ENCODE measurements around the gene ROBO2.

Gene ROBO2

GRCh38 chr3:77028005-77028404, 11.9 kb upstream of the ROBO2 start:
- Histone ChIP-seq H3K4me1 (ENCODE audit: control insufficient read depth, insufficient read depth, low read length, unreplicated experiment) (no peaks in the 10 kb centered on the region), H3K36me3 (ENCODE audit: insufficient read depth, low read length) (no peaks in the 10 kb centered on the region), H3K27me3 (ENCODE audit: insufficient read depth, low read length) (no peaks in the 10 kb centered on the region), H2AFZ (ENCODE audit: low read length, unreplicated experiment) (no peak overlapping the region), H3K79me2 (ENCODE audit: control insufficient read depth, insufficient read depth, low read length, unreplicated experiment) (no peaks in the 10 kb centered on the region), H3K27ac (ENCODE audit: low read depth, low read length) (no peak overlapping the region), H3K4me3 (ENCODE audit: low read depth, low read length) (no peak overlapping the region)

GRCh38 chr3:77038468-77038929, 1.4 kb upstream of the ROBO2 start:
- Histone ChIP-seq H3K4me1 (ENCODE audit: control insufficient read depth, insufficient read depth, low read length, unreplicated experiment) (peaks cover 7% of the 10 kb centered on the region), H2AFZ (ENCODE audit: low read length, unreplicated experiment) (peak overlapping the region; percentile 39), H3K36me3 (ENCODE audit: insufficient read depth, low read length) (no peaks in the 10 kb centered on the region), H3K27ac (ENCODE audit: low read depth, low read length) (no peak overlapping the region), H3K4me3 (ENCODE audit: low read depth, low read length) (peak overlapping the region; percentile 73), H3K79me2 (ENCODE audit: control insufficient read depth, insufficient read depth, low read length, unreplicated experiment) (no peaks in the 10 kb centered on the region), H3K27me3 (ENCODE audit: insufficient read depth, low read length) (peaks cover 65% of the 10 kb centered on the region)

DNA sequence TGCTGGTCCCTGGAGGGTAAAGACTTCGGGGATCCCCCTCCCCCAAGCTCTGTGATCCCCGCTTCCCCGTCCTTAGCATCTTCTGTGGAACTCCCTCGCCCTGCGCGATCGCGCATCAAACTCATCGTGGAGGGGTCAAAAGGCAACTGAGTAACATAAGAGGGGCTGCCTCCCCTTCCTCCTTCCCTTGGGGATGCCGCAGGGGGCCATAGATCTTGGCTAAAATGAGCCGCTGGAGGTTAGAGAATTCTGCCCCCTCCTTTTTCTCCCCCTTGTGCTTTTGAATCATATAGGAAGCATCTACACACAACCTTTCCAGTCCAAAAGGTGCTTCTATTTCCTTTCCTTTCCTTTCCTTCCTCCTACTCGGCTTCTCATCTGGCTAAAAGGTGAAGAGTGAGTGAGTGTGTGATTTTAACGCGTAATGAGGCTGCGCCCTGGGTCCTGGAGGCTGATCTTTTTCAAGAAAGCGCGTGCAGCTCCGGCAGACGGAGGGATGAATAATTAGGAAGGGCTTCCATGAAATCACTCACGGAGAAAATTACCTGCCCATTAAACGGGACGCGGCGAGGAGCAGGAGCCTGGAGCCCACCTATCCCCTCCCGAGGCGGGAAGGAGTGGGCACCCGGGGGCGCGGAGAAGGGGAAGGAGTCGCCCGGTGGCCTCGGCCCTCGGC, 831 bp upstream of the ROBO2 start:
- H3K4me3 ChIP-seq (ENCODE audit: low read depth, low read length), result peak overlapping the region; percentile 73
- no peak overlapping the region for H3K27ac ChIP-seq (ENCODE audit: low read depth, low read length)
- H2AFZ ChIP-seq (ENCODE audit: low read length, unreplicated experiment), result peak overlapping the region; percentile 39

DNA sequence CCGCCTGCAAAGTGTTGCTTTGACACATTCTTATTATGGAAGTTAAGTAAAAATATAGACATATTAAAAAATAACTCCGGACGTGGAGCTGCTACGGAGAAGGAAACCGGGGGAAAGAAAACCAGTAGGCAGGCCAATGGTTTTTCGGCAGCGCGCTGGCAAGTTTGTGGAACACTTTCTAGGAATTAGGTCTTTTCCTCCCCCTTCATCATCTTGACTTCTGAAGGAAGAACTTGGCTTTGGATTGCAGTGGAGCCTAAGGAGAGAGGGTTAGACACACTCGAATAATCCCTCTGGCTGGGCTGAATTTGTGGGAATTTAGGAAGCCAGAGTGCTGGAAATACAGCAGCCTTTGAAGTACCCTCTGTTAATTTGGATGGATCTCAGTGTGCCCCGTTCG, 317 bp downstream of the ROBO2 start:
- Histone ChIP-seq H3K4me1 (ENCODE audit: control insufficient read depth, insufficient read depth, low read length, unreplicated experiment) (peaks cover 7% of the 10 kb centered on the region), H3K27ac (ENCODE audit: low read depth, low read length) (no peak overlapping the region), H3K79me2 (ENCODE audit: control insufficient read depth, insufficient read depth, low read length, unreplicated experiment) (no peaks in the 10 kb centered on the region), H3K36me3 (ENCODE audit: insufficient read depth, low read length) (no peaks in the 10 kb centered on the region), H3K27me3 (ENCODE audit: insufficient read depth, low read length) (peaks cover 65% of the 10 kb centered on the region), H2AFZ (ENCODE audit: low read length, unreplicated experiment) (peak overlapping the region; percentile 63), H3K4me3 (ENCODE audit: low read depth, low read length) (peak overlapping the region; percentile 73)

More for the DNA sequence above, 831 bp upstream of the ROBO2 start:
- Histone ChIP-seq H3K36me3 (ENCODE audit: insufficient read depth, low read length) (no peaks in the 10 kb centered on the region), H3K27me3 (ENCODE audit: insufficient read depth, low read length) (peaks cover 65% of the 10 kb centered on the region), H3K79me2 (ENCODE audit: control insufficient read depth, insufficient read depth, low read length, unreplicated experiment) (no peaks in the 10 kb centered on the region), H3K4me1 (ENCODE audit: control insufficient read depth, insufficient read depth, low read length, unreplicated experiment) (peaks cover 7% of the 10 kb centered on the region)

DNA sequence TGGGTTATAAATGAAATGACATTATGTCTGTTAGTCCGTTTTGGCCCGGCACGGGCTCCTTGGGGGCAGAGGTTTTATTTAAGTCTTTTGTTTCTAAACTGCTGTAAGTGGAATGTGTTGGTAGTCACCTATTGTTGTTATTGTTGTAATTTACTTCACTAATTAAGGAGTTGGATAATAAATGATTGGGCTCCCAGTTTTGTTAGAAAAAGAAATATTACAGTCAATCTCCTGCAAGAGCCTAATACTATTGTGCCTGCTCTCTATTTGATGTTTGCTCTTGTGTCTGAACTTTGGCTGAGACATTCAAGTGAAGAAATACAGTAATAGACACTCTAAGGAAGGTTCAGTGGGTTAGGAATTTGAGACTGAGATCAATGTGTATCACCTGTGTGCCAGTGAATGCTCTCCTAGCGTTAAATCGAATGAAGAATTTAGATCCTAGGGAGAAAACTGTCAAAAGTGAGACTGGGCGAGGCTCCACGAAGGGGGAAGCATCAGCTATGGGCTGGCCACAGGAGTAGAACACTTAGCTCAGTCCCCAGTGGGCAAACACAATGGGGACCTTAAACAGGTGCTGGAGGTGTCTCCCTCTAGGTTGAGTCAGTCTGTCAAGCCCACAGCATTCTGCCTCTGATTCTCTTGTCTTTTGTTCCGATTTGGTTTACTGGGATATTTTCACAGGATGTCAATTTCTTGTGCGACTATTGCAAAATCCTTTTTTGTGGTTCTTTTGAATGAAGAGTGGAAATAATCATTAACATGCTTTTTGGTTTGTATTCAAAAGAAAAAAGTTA, 1.2 kb downstream of the ROBO2 start:
- Histone ChIP-seq H2AFZ (ENCODE audit: low read length, unreplicated experiment) (no peak overlapping the region), H3K4me3 (ENCODE audit: low read depth, low read length) (no peak overlapping the region), H3K27me3 (ENCODE audit: insufficient read depth, low read length) (peaks cover 63% of the 10 kb centered on the region), H3K4me1 (ENCODE audit: control insufficient read depth, insufficient read depth, low read length, unreplicated experiment) (peaks cover 7% of the 10 kb centered on the region), H3K36me3 (ENCODE audit: insufficient read depth, low read length) (no peaks in the 10 kb centered on the region), H3K27ac (ENCODE audit: low read depth, low read length) (no peak overlapping the region), H3K79me2 (ENCODE audit: control insufficient read depth, insufficient read depth, low read length, unreplicated experiment) (no peaks in the 10 kb centered on the region)

GRCh38 chr3:77041811-77042210, 1.9 kb downstream of the ROBO2 start:
- H3K79me2 ChIP-seq (ENCODE audit: control insufficient read depth, insufficient read depth, low read length, unreplicated experiment), result no peaks in the 10 kb centered on the region
- H3K36me3 ChIP-seq (ENCODE audit: insufficient read depth, low read length), result no peaks in the 10 kb centered on the region
- H3K4me1 ChIP-seq (ENCODE audit: control insufficient read depth, insufficient read depth, low read length, unreplicated experiment), result peaks cover 7% of the 10 kb centered on the region
- no peak overlapping the region for H2AFZ ChIP-seq (ENCODE audit: low read length, unreplicated experiment)
- H3K4me3 ChIP-seq (ENCODE audit: low read depth, low read length), result no peak overlapping the region
- no peak overlapping the region for H3K27ac ChIP-seq (ENCODE audit: low read depth, low read length)
- H3K27me3 ChIP-seq (ENCODE audit: insufficient read depth, low read length), result peaks cover 56% of the 10 kb centered on the region

- H2AFZ ChIP-seq (ENCODE audit: low read length, unreplicated experiment), result no peak overlapping the region
- no peaks in the 10 kb centered on the region for H3K79me2 ChIP-seq (ENCODE audit: control insufficient read depth, insufficient read depth, low read length, unreplicated experiment)
- no peaks in the 10 kb centered on the region for H3K36me3 ChIP-seq (ENCODE audit: insufficient read depth, low read length)
- no peak overlapping the region for H3K4me3 ChIP-seq (ENCODE audit: low read depth, low read length)
- peaks cover 51% of the 10 kb centered on the region for H3K27me3 ChIP-seq (ENCODE audit: insufficient read depth, low read length)
- peaks cover 7% of the 10 kb centered on the region for H3K4me1 ChIP-seq (ENCODE audit: control insufficient read depth, insufficient read depth, low read length, unreplicated experiment)
- H3K27ac ChIP-seq (ENCODE audit: low read depth, low read length), result no peak overlapping the region
These were observed 2.4 kb downstream of the ROBO2 start for GRCh38 chr3:77042343-77042742.

DNA sequence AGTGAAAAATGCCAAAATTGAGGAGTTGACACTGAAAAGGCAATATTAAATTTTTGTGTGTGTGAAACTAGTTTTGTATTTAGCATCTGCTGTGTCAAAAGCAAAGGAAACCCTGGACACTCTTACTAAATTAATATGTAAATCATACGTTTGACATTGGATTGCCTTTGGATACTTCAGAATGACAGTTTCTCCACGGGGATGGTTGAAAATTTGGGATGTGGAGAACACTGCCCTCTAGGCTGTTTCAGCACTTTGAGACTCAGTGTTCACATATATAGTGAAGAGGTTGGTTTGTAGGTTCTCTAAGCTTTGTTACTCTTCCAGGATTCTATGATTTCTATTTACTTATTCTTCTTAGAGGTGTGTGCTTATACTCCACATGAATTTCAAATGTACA, 3.0 kb downstream of the ROBO2 start:
- H3K36me3 ChIP-seq (ENCODE audit: insufficient read depth, low read length), result no peaks in the 10 kb centered on the region

DNA sequence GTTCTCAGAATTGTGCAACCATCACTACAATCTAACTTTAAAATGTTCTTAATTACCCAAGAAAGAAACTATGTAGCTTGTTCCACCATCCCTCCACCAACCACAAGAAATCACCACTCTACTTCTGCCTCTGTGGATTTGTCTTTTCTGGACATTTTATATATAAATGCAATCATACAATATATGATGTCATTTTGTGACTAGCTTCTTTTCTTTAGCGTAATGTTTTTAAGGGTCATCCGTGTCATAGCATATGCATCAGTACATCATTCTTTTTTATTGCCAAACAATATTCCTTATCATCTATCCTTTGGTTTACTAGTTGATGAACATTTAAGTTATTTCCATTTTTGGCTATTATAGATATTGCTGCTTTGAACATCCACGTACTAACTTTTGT, 5.8 kb downstream of the ROBO2 start:
- Histone ChIP-seq H3K79me2 (ENCODE audit: control insufficient read depth, insufficient read depth, low read length, unreplicated experiment) (no peaks in the 10 kb centered on the region), H3K27ac (ENCODE audit: low read depth, low read length) (no peak overlapping the region), H3K4me3 (ENCODE audit: low read depth, low read length) (no peak overlapping the region), H3K36me3 (ENCODE audit: insufficient read depth, low read length) (no peaks in the 10 kb centered on the region), H3K4me1 (ENCODE audit: control insufficient read depth, insufficient read depth, low read length, unreplicated experiment) (no peaks in the 10 kb centered on the region), H3K27me3 (ENCODE audit: insufficient read depth, low read length) (peaks cover 21% of the 10 kb centered on the region), H2AFZ (ENCODE audit: low read length, unreplicated experiment) (no peak overlapping the region)

More for the DNA sequence above, 3.0 kb downstream of the ROBO2 start:
- Histone ChIP-seq H3K4me1 (ENCODE audit: control insufficient read depth, insufficient read depth, low read length, unreplicated experiment) (peaks cover 7% of the 10 kb centered on the region), H3K27ac (ENCODE audit: low read depth, low read length) (no peak overlapping the region), H3K27me3 (ENCODE audit: insufficient read depth, low read length) (peaks cover 46% of the 10 kb centered on the region), H3K4me3 (ENCODE audit: low read depth, low read length) (no peak overlapping the region), H3K79me2 (ENCODE audit: control insufficient read depth, insufficient read depth, low read length, unreplicated experiment) (no peaks in the 10 kb centered on the region), H2AFZ (ENCODE audit: low read length, unreplicated experiment) (no peak overlapping the region)

DNA sequence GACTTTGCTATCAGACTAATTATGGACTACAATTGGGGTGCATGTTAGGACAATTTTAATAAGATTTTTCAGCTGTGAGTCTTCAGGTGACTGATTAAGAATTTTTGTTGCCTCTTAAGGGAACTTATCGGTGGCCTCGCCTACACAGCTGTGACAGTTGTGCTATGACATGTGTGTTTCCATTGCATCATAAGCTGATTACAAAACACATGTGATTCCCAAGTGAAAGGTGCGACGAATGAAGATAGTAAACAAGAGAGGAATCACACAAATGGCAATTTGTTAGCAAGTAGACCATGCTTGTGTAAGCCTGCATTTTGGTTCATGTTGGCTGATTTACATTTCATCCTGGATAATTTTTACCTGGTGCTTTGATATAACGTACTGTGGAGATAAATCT, 8.3 kb downstream of the ROBO2 start:
- Histone ChIP-seq H3K36me3 (ENCODE audit: insufficient read depth, low read length) (no peaks in the 10 kb centered on the region), H3K79me2 (ENCODE audit: control insufficient read depth, insufficient read depth, low read length, unreplicated experiment) (no peaks in the 10 kb centered on the region), H3K4me3 (ENCODE audit: low read depth, low read length) (no peak overlapping the region), H3K4me1 (ENCODE audit: control insufficient read depth, insufficient read depth, low read length, unreplicated experiment) (no peaks in the 10 kb centered on the region), H3K27me3 (ENCODE audit: insufficient read depth, low read length) (no peaks in the 10 kb centered on the region), H3K27ac (ENCODE audit: low read depth, low read length) (no peak overlapping the region), H2AFZ (ENCODE audit: low read length, unreplicated experiment) (no peak overlapping the region)

GRCh38 chr3:77051591-77051990, 11.7 kb downstream of the ROBO2 start:
- Histone ChIP-seq H3K27ac (ENCODE audit: low read depth, low read length) (no peak overlapping the region), H3K27me3 (ENCODE audit: insufficient read depth, low read length) (no peaks in the 10 kb centered on the region), H3K4me1 (ENCODE audit: control insufficient read depth, insufficient read depth, low read length, unreplicated experiment) (no peaks in the 10 kb centered on the region), H2AFZ (ENCODE audit: low read length, unreplicated experiment) (no peak overlapping the region), H3K36me3 (ENCODE audit: insufficient read depth, low read length) (no peaks in the 10 kb centered on the region), H3K79me2 (ENCODE audit: control insufficient read depth, insufficient read depth, low read length, unreplicated experiment) (no peaks in the 10 kb centered on the region), H3K4me3 (ENCODE audit: low read depth, low read length) (no peak overlapping the region)

Data from ACC112 (cell line).